Cardiac septum (tissue), 1 donor: ENCODE measurements around the gene GFOD1. TPM values are rescaled to one million over a fixed set of nuclear protein-coding genes. Genes with fewer than 3 reads are reported as not detected.
"Not testable (repeated sequence)": the region's sequence is repeated elsewhere in the genome, so short reads cannot be mapped to it uniquely, and the experiment has no call there.

ENCODE experiments used
- DNase-seq: peaks from one replicate; pipeline ENCODE4 v3.0.0-alpha.2; 2020; ENCODE audit warnings: low spot score
- intact Hi-C: fragments of 100-400 bp; cut with DNase I; formaldehyde crosslinking; loops from one replicate; pipeline ENCODE4 v1.14.0; 2022
- total RNA-seq: library from RNA; stranded (reverse); fragmentation: NEBNext Ultra II Directional; extraction: Animal tissue kit (Norgen Biotek cat#: 25700); gene quantifications from one replicate; pipeline ENCODE4 v1.2.1, GENCODE V29; 2021
- donor health status: DM: no; HTN: no; CAD: no.

The GFOD1 gene
- total RNA-seq, 1 donor from 2014 or later = 54.0 TPM

DNA sequence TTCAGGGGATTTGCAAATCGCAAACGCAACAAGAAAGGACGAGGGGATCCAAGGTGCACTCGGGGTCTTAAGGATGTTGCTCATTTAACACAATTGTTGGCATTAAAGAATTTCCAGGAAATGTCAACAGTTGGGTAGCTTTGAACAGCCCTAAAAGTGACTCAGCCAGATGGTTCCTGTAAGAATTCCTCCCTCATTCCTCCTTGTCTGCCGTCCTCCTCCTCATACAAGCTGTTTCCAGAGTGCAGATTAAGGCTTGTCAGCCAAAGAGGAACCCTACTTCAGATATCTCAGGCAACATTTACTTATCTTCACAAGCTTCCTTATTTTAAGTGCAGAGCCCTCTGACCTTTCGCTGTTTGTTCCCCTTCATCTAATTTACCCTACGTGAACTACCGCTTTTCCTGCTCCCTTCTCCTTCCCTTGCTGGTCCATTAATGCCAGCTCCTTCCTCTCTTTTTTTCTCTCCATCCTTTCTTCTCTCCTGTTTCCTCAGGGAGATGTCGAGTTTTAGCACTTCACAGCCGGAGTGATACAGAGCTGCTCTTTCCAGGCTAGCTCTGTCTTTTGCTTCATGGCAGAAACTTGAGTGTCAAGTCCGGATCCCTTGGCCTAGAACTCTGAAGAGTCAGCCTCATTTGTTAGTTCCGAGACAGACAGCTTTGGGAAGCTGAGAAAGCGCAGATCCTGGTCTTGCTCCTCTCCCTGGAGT lies 132.9 kb downstream of the GFOD1 start:
- intact Hi-C loops = loop anchor here (5.0 kb wide), 1 partner anchor 133 kb away; the partner anchor contains the start of gene GFOD1
- no peak for DNase-seq

- intact Hi-C loops = no loop called here
- no peak for DNase-seq
These were observed 135.2 kb downstream of the GFOD1 start for GRCh38 chr6:13352165-13352564.

- DNase-seq = no peak
- intact Hi-C loops = no loop called here
These were observed 136.1 kb downstream of the GFOD1 start for GRCh38 chr6:13351271-13351670.

GRCh38 chr6:13349811-13350506 lies 137.4 kb downstream of the GFOD1 start:
- intact Hi-C loops = no loop called here
- DNase-seq = no peak

DNA sequence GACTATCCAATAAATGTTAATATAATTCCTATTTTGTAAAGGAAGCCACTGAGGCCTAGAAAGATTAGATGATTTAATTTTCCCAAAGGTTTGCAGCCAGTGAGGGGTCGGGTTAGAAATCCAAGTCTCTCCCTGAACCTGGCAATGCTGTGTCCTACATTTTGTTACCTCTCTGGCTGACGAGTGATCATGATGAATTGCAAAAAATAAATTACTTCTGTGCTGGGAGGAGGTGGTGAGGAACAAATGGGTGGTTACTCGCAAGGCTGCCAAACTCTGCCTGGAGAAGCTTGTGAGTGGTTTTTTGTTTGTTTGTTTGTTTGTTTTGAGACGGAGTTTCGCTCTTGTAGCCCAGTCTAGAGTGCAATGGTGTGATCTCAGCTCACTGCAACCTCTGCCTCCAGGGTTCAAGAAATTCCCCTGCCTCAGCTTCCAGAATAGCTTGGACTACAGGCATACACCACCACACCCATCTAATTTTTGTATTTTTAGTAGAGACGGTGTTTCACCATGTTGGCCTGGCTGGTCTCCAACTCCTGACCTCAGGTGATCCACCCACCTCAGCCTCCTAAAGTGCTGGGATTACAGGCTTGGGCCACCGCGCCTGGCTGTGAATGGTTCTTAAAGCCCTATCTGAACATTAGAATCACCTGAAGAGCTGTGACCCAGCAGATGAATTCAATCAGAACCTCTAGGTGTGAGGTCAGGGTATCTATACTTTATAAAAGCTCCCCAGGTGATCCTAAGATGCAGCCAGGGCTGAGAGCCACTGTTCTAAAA lies 138.9 kb downstream of the GFOD1 start:
- no peak for DNase-seq
- intact Hi-C loops = no loop called here

- intact Hi-C loops = no loop called here
These were observed 141.2 kb downstream of the GFOD1 start for GRCh38 chr6:13346245-13346644.

DNA sequence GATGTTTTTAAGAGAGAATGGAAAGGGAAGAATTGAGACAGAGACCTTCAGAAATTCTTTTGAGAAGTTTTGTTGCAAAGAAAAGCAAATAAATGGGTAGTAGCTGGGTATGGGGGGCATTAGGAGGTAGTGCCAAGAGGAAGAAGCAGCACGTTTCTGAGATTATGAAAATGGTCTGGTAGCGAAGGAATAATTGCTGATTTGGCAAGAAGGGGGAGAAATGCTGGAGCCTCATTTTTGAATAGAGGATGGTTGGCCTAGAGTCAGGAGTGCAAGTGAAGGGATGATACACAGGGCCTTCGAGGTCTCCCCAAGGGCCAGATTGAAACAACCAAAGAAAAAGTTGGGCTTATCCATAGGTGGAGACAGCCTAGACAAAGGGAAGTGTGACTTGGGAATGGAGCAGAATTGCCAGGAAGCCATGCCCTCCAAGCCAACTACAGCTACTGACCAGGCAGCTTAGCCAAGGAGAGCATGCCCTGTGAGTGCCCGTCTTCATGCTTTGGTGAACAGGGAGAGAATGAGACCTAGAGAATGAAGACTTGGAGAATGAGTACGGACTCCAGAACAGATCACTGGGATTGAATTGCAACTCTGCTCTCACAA lies 144.9 kb downstream of the GFOD1 start:
- intact Hi-C loops = no loop called here

More at GRCh38 chr6:13346245-13346644, 141.2 kb downstream of the GFOD1 start:
- no peak for DNase-seq

GRCh38 chr6:13339863-13340630 lies 147.4 kb downstream of the GFOD1 start:
- intact Hi-C loops = loop anchor here (5.0 kb wide), 1 partner anchor 147 kb away; the partner anchor contains the start of gene GFOD1
- no peak for DNase-seq

More for the DNA sequence above, 144.9 kb downstream of the GFOD1 start:
- no peak for DNase-seq

GRCh38 chr6:13338038-13338437 lies 149.4 kb downstream of the GFOD1 start:
- intact Hi-C loops = loop anchor here (5.0 kb wide), 1 partner anchor 149 kb away; the partner anchor contains the start of gene GFOD1
- no peak for DNase-seq

GRCh38 chr6:13336553-13336952 lies 150.8 kb downstream of the GFOD1 start:
- intact Hi-C loops = loop anchor here (1.0 to 5.0 kb wide), 3 partner anchors 151 to 238 kb away; partner anchors contain the start of genes GFOD1 and SIRT5
- peak; percentile 77 for DNase-seq

GRCh38 chr6:13334953-13335352 lies 152.4 kb downstream of the GFOD1 start:
- intact Hi-C loops = loop anchor here (5.0 kb wide), 2 partner anchors 87 to 152 kb away; partner anchors contain the start of gene GFOD1
- DNase-seq = no peak

GRCh38 chr6:13332349-13332706 lies 155.1 kb downstream of the GFOD1 start:
- no peak for DNase-seq
- intact Hi-C loops = loop anchor here (5.0 kb wide), 1 partner anchor 90 kb away; no protein-coding TSS in a partner anchor

- no peak for DNase-seq
- intact Hi-C loops = loop anchor here (2.0 to 5.0 kb wide), 2 partner anchors 91 to 421 kb away; no protein-coding TSS in a partner anchor
These were observed 155.7 kb downstream of the GFOD1 start for GRCh38 chr6:13331516-13332348.

GRCh38 chr6:13328875-13329183 lies 158.6 kb downstream of the GFOD1 start:
- DNase-seq = no peak
- intact Hi-C loops = no loop called here

DNA sequence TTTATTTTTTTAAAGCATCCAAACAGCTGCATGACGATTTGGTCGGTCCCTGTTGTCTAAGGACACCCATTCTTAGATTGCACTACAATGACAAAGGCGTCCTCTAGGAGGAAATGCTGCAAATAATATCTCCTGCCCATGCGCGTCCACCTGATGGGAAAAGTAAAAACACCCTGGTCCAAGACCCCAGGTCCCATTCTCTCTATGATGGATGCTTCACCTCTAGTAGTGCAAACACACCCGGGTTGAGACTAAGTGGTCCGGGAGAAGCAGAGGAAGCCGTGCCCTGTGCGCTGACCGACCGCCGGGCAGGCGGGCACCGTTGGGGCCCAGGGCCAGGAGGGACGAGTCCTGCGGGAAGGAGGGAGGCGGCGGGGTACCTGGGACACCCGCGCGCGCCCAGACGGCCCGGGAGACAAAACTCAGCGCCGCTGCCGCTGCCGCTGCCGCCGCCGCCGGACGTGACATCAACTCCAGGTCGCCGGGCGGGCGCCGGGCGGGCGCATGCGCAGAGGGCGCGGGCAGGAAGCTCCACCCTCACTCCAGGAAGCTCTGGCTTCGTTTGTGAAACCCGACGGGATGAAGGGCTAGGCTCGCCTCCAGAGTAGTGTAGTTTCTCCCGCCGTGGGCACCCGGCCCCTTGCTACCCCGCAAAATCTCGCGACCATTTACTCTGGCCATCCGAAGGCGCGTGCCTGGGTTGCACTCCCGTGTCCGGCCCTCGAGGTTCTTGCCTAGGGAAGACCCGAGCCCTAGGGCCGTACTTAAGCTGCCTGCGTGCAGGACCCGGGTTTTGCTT lies 159.1 kb downstream of the GFOD1 start, which contains the start of gene TBC1D7:
TSS of gene TBC1D7 (minus strand) at position 462 of the 799 bp plus-strand sequence. CDS start 1,639 bp downstream, outside the sequence.
- intact Hi-C loops = no loop called here
- DNase-seq = peak; percentile 97

- DNase-seq = no peak
- intact Hi-C loops = no loop called here
These were observed 159.7 kb downstream of the GFOD1 start for GRCh38 chr6:13327691-13328075.

DNA sequence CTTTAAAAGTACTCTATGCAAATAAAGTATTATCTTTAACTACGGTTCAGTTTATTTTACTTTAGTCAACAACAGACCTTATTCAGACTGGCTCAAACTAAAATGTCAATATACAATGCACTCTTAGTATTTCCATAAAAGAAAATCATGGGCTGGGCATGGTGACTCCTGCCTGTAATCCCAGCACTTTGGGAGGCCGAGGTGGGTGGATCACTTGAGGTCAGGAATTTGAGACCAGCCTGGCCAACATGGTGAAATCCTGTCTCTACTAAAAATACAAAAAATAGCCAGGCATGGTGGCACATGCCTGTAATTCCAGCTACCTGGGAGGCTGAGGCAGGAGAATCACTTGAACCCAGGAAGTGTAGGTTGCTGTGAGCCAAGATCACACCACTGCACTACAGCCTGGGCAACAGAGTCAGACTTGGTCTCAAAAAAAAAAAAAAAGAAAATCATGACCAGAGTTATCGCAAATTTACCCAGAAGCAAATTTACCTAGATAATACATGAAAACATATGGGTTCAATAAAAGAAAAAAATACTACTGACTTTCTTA lies 161.3 kb downstream of the GFOD1 start:
- intact Hi-C loops = not testable (repeated sequence)

More for the DNA sequence above, 161.3 kb downstream of the GFOD1 start:
- DNase-seq = not testable (repeated sequence)
